Lower lobe of right lung (tissue), 2 donors: ENCODE data around the gene MUC22. TPM values are rescaled to one million over a fixed set of nuclear protein-coding genes. Genes with fewer than 3 reads are reported as not detected.
"Not testable (repeated sequence)": the region's sequence is repeated elsewhere in the genome, so short reads cannot be mapped to it uniquely, and the experiment has no call there.

Experiments used
- ATAC-seq, 2 donors: fragments of 200-7000 bp; cut with Tn5 transposase; one replicate each; pipeline ENCODE4 v1.9.1; 2020 to 2022; ENCODE audit warnings: mild to moderate bottlenecking in 2 of 2, moderate library complexity in 2 of 2
- DNase-seq: peaks from one replicate; pipeline ENCODE4 v3.0.0-alpha.2; 2020
- H3K27ac ChIP-seq: fragments of 200-600 bp; one replicate; pipeline ENCODE4 v1.8.0; 2022
- H3K27me3 ChIP-seq: fragments of 200-600 bp; one replicate; pipeline ENCODE4 v1.8.0; 2022; ENCODE audit warnings: low read depth
- H3K36me3 ChIP-seq: fragments of 200-600 bp; one replicate; pipeline ENCODE4 v1.8.0; 2022; ENCODE audit warnings: mild to moderate bottlenecking
- H3K4me1 ChIP-seq: fragments of 200-600 bp; one replicate; pipeline ENCODE4 v1.8.0; 2022
- H3K4me3 ChIP-seq: fragments of 200-600 bp; one replicate; pipeline ENCODE4 v1.8.0; 2022; ENCODE audit warnings: mild to moderate bottlenecking
- H3K9me3 ChIP-seq: fragments of 200-600 bp; one replicate; pipeline ENCODE4 v1.8.0; 2022
- intact Hi-C: fragments of 100-400 bp; cut with DNase I; formaldehyde crosslinking; loops from one replicate; pipeline ENCODE4 v1.11.0; 2022
- total RNA-seq: library from RNA; stranded (reverse); fragmentation: NEBNext Ultra II Directional; extraction: Animal tissue kit (Norgen Biotek cat#: 25700); gene quantifications from one replicate; pipeline ENCODE4 v1.2.1, GENCODE V29; 2021
- TF ChIP-seq, protein P1 (sequence below): fragments of 200-600 bp; IDR thresholded peaks from one replicate; pipeline ENCODE4 v1.8.0; 2022; ENCODE audit warnings: antibody characterized with exemption, mild to moderate bottlenecking
- donor health status: DM: no; HTN: yes; CAD: no; lungs with severe emphysema.

Gene MUC22
- total RNA-seq, 1 donor from 2014 or later, result not detected

- ATAC-seq, result peak; percentile 80 to 83
- Histone ChIP-seq H3K36me3 (no peaks in the 10 kb centered on the region), H3K4me1 (peaks cover 8% of the 10 kb centered on the region), H3K4me3 (no peak overlapping the region), H3K27ac (no peak overlapping the region), H3K9me3 (no peaks in the 10 kb centered on the region), H3K27me3 (no peaks in the 10 kb centered on the region)
- no peak for DNase-seq
- TF ChIP-seq, protein P1, sequence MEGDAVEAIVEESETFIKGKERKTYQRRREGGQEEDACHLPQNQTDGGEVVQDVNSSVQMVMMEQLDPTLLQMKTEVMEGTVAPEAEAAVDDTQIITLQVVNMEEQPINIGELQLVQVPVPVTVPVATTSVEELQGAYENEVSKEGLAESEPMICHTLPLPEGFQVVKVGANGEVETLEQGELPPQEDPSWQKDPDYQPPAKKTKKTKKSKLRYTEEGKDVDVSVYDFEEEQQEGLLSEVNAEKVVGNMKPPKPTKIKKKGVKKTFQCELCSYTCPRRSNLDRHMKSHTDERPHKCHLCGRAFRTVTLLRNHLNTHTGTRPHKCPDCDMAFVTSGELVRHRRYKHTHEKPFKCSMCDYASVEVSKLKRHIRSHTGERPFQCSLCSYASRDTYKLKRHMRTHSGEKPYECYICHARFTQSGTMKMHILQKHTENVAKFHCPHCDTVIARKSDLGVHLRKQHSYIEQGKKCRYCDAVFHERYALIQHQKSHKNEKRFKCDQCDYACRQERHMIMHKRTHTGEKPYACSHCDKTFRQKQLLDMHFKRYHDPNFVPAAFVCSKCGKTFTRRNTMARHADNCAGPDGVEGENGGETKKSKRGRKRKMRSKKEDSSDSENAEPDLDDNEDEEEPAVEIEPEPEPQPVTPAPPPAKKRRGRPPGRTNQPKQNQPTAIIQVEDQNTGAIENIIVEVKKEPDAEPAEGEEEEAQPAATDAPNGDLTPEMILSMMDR, result no peak
- intact Hi-C loops, result no loop called here
These were observed 2.6 kb upstream of the MUC22 start for GRCh38 chr6:31007694-31008093.

GRCh38 chr6:31008165-31008564, 2.1 kb upstream of the MUC22 start:
- H3K9me3 ChIP-seq, result no peaks in the 10 kb centered on the region
- ATAC-seq (no peak), DNase-seq (no peak)
- H3K27ac ChIP-seq, result no peak overlapping the region
- peaks cover 8% of the 10 kb centered on the region for H3K4me1 ChIP-seq
- intact Hi-C loops, result no loop called here
- H3K4me3 ChIP-seq, result no peak overlapping the region
- no peaks in the 10 kb centered on the region for H3K36me3 ChIP-seq
- no peaks in the 10 kb centered on the region for H3K27me3 ChIP-seq
- TF ChIP-seq, protein P1, result no peak

- DNase-seq (no peak), ATAC-seq (no peak)
- Histone ChIP-seq H3K27ac (no peak overlapping the region), H3K9me3 (no peaks in the 10 kb centered on the region), H3K36me3 (no peaks in the 10 kb centered on the region), H3K4me1 (peaks cover 4% of the 10 kb centered on the region), H3K27me3 (no peaks in the 10 kb centered on the region), H3K4me3 (no peak overlapping the region)
- TF ChIP-seq, protein P1, result no peak
- intact Hi-C loops, result no loop called here
These were observed 543 bp upstream of the MUC22 start for GRCh38 chr6:31009731-31010130.

- H3K4me3 ChIP-seq, result no peak overlapping the region
- no peak overlapping the region for H3K27ac ChIP-seq
- H3K4me1 ChIP-seq, result peaks cover 4% of the 10 kb centered on the region
- ATAC-seq (no peak), DNase-seq (no peak)
- intact Hi-C loops, result no loop called here
- H3K27me3 ChIP-seq, result no peaks in the 10 kb centered on the region
- TF ChIP-seq, protein P1, result no peak
- H3K9me3 ChIP-seq, result no peaks in the 10 kb centered on the region
- H3K36me3 ChIP-seq, result no peaks in the 10 kb centered on the region
These were observed 879 bp downstream of the MUC22 start for GRCh38 chr6:31011153-31011552.

GRCh38 chr6:31016659-31017299, 6.5 kb downstream of the MUC22 start:
- Histone ChIP-seq H3K36me3 (no peaks in the 10 kb centered on the region), H3K9me3 (no peaks in the 10 kb centered on the region), H3K27ac (no peak overlapping the region), H3K4me3 (no peak overlapping the region), H3K27me3 (no peaks in the 10 kb centered on the region), H3K4me1 (no peaks in the 10 kb centered on the region)
- TF ChIP-seq, protein P1, result no peak
- DNase-seq, result no peak
- intact Hi-C loops, result no loop called here
- ATAC-seq, result no peak

- H3K4me3 ChIP-seq, ATAC-seq, intact Hi-C loops, H3K4me1 ChIP-seq, H3K36me3 ChIP-seq, DNase-seq, H3K27me3 ChIP-seq, H3K27ac ChIP-seq, H3K9me3 ChIP-seq: not testable (repeated sequence)
These were observed 7.2 kb downstream of the MUC22 start for GRCh38 chr6:31017436-31017835.
